Activated naive CD4-positive, alpha-beta T cell treated with anti-CD3 and anti-CD28 coated beads, Interleukin-2, amount 50 U/mL, for 24 hours (primary cell): Measurements from ENCODE around the gene ZBTB39.
"Not testable (repeated sequence)": the region's sequence is repeated elsewhere in the genome, so short reads cannot be mapped to it uniquely, and the experiment has no call there.

Experiments used
- H3K27ac Mint-ChIP-seq: one replicate; pipeline ENCODE4 v1.8.0; 2021; ENCODE audit warnings: mild to moderate bottlenecking, mixed read lengths
- H3K27me3 Mint-ChIP-seq: one replicate; pipeline ENCODE4 v1.8.0; 2021; ENCODE audit warnings: mixed read lengths
- H3K36me3 Mint-ChIP-seq: one replicate; pipeline ENCODE4 v1.8.0; 2021; ENCODE audit warnings: mixed read lengths
- H3K4me1 Mint-ChIP-seq: one replicate; pipeline ENCODE4 v1.8.0; 2021; ENCODE audit warnings: mixed read lengths
- H3K4me3 Mint-ChIP-seq: one replicate; pipeline ENCODE4 v1.8.0; 2021; ENCODE audit warnings: mild to moderate bottlenecking, mixed read lengths
- H3K9me3 Mint-ChIP-seq: one replicate; pipeline ENCODE4 v1.8.0; 2021; ENCODE audit warnings: mixed read lengths

ZBTB39 gene, protein sequence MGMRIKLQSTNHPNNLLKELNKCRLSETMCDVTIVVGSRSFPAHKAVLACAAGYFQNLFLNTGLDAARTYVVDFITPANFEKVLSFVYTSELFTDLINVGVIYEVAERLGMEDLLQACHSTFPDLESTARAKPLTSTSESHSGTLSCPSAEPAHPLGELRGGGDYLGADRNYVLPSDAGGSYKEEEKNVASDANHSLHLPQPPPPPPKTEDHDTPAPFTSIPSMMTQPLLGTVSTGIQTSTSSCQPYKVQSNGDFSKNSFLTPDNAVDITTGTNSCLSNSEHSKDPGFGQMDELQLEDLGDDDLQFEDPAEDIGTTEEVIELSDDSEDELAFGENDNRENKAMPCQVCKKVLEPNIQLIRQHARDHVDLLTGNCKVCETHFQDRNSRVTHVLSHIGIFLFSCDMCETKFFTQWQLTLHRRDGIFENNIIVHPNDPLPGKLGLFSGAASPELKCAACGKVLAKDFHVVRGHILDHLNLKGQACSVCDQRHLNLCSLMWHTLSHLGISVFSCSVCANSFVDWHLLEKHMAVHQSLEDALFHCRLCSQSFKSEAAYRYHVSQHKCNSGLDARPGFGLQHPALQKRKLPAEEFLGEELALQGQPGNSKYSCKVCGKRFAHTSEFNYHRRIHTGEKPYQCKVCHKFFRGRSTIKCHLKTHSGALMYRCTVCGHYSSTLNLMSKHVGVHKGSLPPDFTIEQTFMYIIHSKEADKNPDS

DNA sequence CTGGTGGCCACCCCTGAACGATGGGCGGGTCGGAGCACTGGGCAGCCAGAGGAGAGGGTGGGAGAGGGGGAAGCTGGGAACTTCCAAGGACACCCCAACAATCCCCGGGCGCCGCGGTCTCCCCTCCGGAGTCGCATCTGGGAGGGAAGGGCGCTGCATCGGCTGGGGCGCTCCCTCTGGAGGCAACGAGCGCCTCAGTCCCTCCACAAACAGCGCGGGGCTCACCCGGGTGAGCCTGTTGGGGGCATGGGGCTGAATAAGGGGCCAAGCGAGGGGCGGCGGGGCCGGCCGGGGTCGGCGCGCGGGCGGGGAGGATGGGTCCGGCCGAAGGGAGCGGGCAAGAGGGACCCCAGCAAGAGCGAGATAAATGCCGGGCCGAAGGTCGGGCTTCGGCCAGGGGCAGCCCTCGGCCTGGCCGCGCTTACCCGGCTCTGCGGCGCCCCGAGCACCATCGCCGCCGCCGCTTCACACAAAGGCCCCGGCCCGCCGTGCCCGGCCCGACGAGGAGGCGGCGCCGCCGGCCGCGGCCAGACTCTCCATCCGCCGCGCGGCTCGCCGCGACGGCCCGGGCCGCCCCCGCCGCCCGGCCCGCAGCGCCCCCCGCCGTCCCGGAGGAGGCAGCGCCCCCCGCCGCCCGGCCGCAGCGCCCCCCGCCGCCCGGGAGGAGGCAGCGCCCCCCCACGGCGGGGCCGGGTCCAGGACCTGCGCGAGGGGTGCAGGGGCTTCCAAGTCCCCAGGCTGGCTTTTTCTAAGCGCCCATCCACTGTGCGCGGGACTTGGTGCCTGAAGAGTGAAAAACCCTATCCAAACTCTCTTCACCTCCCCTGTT, at the start of gene ZBTB39:
TSS of gene ZBTB39 (minus strand) at position 567 of the 829 bp plus-strand sequence. CDS start 1,629 bp downstream, outside the sequence.
- peaks cover 76% of the 10 kb centered on the region for H3K4me1 Mint-ChIP-seq
- peaks cover 12% of the 10 kb centered on the region for H3K36me3 Mint-ChIP-seq

GRCh38 chr12:57055824-57056223, 49.5 kb upstream of the ZBTB39 start:
- H3K4me1 Mint-ChIP-seq = peaks cover 12% of the 10 kb centered on the region
- no peaks in the 10 kb centered on the region for H3K9me3 Mint-ChIP-seq
- no peaks in the 10 kb centered on the region for H3K27me3 Mint-ChIP-seq
- peaks cover 9% of the 10 kb centered on the region for H3K36me3 Mint-ChIP-seq
- no peak overlapping the region for H3K4me3 Mint-ChIP-seq
- H3K27ac Mint-ChIP-seq = peak overlapping the region; percentile 35

More for the DNA sequence above, at the start of gene ZBTB39:
- Mint-ChIP-seq H3K27me3 (no peaks in the 10 kb centered on the region), H3K27ac (peak within 1 kb of the TSS; percentile 99), H3K9me3 (no peaks in the 10 kb centered on the region), H3K4me3 (peak within 1 kb of the TSS; percentile 95)

DNA sequence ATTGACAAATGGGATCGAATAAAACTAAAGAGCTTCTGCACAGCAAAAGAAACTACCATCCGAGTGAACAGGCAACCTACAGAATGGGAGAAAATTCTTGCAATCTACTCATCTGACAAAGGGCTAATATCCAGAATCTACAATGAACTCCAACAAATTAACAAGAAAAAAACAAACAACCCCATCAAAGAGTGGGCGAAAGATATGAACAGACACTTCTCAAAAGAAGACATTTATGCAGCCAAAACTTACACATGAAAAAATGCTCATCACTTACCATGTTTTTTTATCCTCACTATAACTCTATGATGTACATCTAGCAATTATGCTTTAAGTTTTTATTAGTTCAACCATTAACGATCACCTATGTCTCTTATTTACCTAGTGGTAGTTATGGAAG, 47.6 kb upstream of the ZBTB39 start:
- not testable (repeated sequence) for H3K36me3 Mint-ChIP-seq

DNA sequence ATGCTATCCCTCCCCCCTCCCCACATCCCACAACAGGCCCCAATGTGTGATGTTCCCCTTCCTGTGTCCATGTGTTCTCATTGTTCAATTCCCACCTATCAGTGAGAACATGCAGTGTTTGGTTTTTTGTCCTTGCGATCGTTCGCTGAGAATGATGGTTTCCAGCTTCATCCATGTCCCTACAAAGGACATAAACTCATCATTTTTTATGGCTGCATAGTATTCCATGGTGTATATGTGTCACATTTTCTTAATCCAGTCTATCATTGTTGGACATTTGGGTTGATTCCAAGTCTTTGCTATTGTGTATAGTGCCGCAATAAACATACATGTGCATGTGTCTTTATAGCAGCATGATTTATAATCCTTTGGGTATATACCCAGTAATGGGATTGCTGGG, 46.8 kb upstream of the ZBTB39 start:
- not testable (repeated sequence) for H3K4me3 Mint-ChIP-seq, H3K36me3 Mint-ChIP-seq, H3K4me1 Mint-ChIP-seq, H3K9me3 Mint-ChIP-seq, H3K27me3 Mint-ChIP-seq
- peak overlapping the region; percentile 41 for H3K27ac Mint-ChIP-seq

More for the DNA sequence above, 47.6 kb upstream of the ZBTB39 start:
- not testable (repeated sequence) for H3K4me3 Mint-ChIP-seq, H3K27ac Mint-ChIP-seq, H3K27me3 Mint-ChIP-seq, H3K4me1 Mint-ChIP-seq, H3K9me3 Mint-ChIP-seq

- peaks cover 26% of the 10 kb centered on the region for H3K4me1 Mint-ChIP-seq
- no peak overlapping the region for H3K4me3 Mint-ChIP-seq
- H3K27ac Mint-ChIP-seq = no peak overlapping the region
- H3K9me3 Mint-ChIP-seq = no peaks in the 10 kb centered on the region
- no peaks in the 10 kb centered on the region for H3K36me3 Mint-ChIP-seq
- no peaks in the 10 kb centered on the region for H3K27me3 Mint-ChIP-seq
These were observed 44.7 kb upstream of the ZBTB39 start for GRCh38 chr12:57051011-57051410.

DNA sequence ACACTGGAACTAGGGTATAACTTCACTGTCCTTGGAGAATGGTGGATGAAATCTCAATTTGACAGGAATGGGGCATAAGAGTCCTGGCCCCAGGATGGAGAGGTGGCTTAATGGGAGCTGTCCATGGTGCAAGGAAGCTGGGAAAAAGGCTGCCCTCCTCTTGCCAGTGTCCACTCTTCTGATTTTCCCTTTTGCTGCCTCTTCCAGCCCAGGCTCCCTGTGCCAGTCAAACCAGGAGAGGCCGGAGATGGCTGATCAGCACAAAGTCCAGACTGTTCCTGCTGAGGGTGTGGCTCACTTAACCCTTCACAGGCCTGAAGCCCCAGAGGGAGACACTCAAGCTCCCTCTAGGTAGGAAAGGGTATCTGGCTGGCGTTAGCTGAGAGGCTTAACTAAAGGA, 43.5 kb upstream of the ZBTB39 start, which contains the start of gene MYO1A:
TSS of gene MYO1A (minus strand) at position 240 of the 400 bp plus-strand sequence. CDS start 1,806 bp downstream, outside the sequence.
- no peaks in the 10 kb centered on the region for H3K9me3 Mint-ChIP-seq
- H3K4me3 Mint-ChIP-seq = no peak within 1 kb of the TSS
- peaks cover 28% of the 10 kb centered on the region for H3K4me1 Mint-ChIP-seq
- H3K27ac Mint-ChIP-seq = no peak within 1 kb of the TSS
- no peaks in the 10 kb centered on the region for H3K36me3 Mint-ChIP-seq
- H3K27me3 Mint-ChIP-seq = no peaks in the 10 kb centered on the region

DNA sequence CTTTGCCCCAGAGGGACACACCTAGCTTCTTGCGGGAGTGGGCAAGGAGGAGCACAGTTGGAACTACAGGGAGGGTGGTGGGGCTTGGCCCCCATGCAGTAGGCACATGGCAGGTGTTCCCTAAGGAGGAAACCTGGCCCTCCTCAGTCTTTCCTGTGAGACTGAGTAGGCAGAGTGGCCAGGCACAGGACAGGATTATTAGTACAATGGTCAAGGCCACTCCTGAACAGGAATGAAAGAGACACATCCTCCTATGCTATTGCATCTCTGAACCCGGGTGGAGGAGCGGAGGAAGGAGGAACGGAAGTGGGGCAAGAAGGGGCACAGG, 42.7 kb upstream of the ZBTB39 start:
- H3K4me1 Mint-ChIP-seq = peaks cover 28% of the 10 kb centered on the region
- H3K36me3 Mint-ChIP-seq = no peaks in the 10 kb centered on the region
- H3K9me3 Mint-ChIP-seq = no peaks in the 10 kb centered on the region
- no peak overlapping the region for H3K4me3 Mint-ChIP-seq
- no peak overlapping the region for H3K27ac Mint-ChIP-seq
- no peaks in the 10 kb centered on the region for H3K27me3 Mint-ChIP-seq

DNA sequence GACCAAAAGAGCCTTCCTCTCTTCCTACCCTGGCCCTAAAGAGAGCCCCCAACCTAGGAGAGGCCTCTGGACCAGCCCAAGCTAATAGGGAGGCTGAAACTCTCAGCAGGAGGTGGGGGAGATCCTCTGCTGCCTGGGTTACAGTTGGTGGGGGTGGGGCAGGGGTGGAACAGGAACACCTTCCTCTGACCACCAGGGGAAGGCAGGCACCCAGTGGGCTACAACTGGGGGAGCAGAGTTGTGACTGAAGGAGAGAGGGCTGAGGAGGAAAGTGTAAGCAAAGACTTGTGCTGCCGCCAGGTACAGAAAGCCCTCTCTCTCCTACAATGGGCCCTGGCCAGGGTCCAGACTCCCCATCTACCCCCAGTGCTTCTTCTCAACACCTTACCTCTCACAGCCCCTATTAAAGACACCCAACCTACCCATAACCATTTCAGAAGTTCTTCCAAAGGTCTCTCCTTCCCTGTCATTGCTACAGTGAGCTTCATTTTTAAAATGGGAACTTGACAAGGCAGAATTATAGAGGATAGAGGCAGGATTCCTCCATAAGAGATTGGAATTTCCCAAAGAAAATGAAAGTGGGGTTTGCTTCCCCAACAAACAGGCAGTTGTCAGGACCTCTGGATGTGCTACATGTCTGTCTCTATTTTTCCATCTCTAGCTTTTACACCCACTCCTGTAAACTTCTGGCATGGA, 42.2 kb upstream of the ZBTB39 start:
- H3K27ac Mint-ChIP-seq = no peak overlapping the region
- no peaks in the 10 kb centered on the region for H3K9me3 Mint-ChIP-seq
- no peaks in the 10 kb centered on the region for H3K36me3 Mint-ChIP-seq

DNA sequence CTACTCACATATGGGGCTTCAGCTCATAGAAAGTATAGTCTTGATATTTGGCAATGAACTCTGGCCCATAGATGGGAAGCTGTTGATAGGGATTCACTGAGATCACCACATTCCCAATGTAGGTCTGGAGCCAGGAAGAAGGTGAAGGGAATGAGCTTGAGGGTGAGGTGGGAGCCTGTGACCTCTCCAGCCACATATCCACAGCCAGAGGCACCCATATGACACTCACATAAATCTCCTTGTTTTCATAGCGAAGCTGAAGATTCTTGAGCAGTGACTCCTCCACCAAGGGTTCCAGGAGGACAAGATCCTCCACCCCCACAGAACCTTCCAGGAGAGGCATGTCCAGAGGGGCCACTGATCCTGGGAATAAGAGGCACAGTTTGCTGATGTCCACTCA, 41.6 kb upstream of the ZBTB39 start:
- Mint-ChIP-seq H3K27me3 (no peaks in the 10 kb centered on the region), H3K4me1 (peaks cover 28% of the 10 kb centered on the region), H3K4me3 (no peak overlapping the region), H3K27ac (no peak overlapping the region), H3K36me3 (no peaks in the 10 kb centered on the region), H3K9me3 (no peaks in the 10 kb centered on the region)

More for the DNA sequence above, 42.2 kb upstream of the ZBTB39 start:
- peaks cover 28% of the 10 kb centered on the region for H3K4me1 Mint-ChIP-seq
- H3K27me3 Mint-ChIP-seq = no peaks in the 10 kb centered on the region
- H3K4me3 Mint-ChIP-seq = no peak overlapping the region

DNA sequence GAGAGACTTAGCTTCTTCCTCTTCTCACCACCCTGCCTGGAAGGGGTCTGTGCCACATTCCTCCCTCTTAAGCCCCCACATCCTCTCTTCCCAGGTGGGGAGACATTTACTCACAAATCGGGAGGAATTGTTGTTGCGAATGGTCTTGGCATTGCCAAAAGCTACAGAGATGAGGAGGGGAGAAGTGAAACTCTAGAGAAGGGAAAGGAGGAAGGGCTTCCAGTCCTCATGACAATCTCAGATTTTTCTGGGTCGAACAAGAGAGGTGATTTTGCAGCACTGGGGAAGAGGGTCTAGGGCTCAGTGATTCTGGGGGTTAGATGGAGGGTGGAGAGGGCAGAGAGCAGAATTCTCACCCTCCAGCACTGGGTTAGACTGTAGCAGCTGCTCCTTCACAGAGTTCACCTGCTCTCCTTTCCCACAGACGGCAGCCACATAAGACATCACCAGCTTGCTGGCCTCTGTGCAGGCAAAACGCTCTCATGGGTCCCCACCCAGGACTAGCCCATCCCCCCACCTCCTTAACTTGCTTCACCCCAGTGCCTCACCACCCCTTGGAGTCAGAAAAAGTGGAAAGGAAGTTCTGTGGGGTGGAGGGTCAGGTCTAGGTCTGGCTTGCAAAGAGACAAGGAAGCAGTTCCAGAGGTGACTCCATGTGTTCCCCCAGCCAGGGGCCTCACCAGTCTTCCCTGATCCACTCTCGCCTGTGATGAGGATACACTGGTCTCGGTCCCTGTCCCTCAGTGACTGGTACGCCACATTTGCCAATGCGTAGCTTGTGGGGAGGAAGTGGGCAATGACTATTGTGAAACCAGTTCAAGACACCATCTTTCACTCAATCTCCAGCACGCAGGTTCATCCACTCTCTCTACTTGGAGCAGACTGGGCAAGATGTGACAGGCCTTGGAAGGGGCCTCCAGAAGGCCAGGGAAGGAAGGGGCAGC, 40.9 kb upstream of the ZBTB39 start:
- Mint-ChIP-seq H3K36me3 (no peaks in the 10 kb centered on the region), H3K27ac (peak overlapping the region; percentile 36), H3K4me1 (peaks cover 28% of the 10 kb centered on the region), H3K27me3 (no peaks in the 10 kb centered on the region), H3K4me3 (no peak overlapping the region), H3K9me3 (no peaks in the 10 kb centered on the region)

DNA sequence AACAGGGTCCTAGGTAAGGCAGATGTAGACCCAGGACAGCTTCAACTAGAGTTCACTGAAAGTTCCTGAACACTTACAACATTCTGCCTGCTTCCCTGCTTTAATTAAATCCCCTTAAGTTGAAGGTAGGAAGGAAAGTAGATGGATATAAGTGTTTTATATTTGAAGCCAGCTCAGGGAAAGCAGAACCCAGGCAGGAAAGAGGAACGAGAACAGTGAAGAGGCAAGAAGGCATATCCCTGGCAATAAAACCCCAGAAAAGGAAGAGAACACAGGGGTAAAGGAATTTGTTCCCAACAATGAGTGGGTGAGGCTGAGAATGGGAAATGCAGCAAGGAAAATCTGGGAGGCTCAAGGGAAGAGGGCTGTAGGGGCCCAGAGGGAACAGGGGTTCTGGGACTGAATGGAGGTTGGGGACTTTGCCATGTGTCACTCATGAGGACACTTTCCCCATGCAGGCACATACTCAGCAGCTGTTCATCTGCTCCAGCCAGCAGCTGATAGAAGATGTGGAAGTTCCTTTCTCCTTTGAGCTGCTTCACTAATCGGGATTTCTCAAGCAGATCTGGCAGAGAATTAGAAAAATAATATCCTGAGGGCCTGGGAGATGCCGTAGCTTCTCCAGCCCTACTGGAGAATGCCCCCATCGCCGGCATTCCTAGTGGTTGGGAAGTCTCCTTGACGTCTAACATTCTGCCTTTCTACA, 39.9 kb upstream of the ZBTB39 start:
- H3K27me3 Mint-ChIP-seq = no peaks in the 10 kb centered on the region
- no peaks in the 10 kb centered on the region for H3K9me3 Mint-ChIP-seq
- H3K27ac Mint-ChIP-seq = no peak overlapping the region
- H3K4me3 Mint-ChIP-seq = no peak overlapping the region
- H3K4me1 Mint-ChIP-seq = peaks cover 28% of the 10 kb centered on the region
- H3K36me3 Mint-ChIP-seq = no peaks in the 10 kb centered on the region

- H3K27ac Mint-ChIP-seq = no peak overlapping the region
- H3K27me3 Mint-ChIP-seq = no peaks in the 10 kb centered on the region
- no peak overlapping the region for H3K4me3 Mint-ChIP-seq
- no peaks in the 10 kb centered on the region for H3K36me3 Mint-ChIP-seq
- H3K9me3 Mint-ChIP-seq = no peaks in the 10 kb centered on the region
- peaks cover 28% of the 10 kb centered on the region for H3K4me1 Mint-ChIP-seq
These were observed 38.5 kb upstream of the ZBTB39 start for GRCh38 chr12:57044889-57045288.

- H3K27ac Mint-ChIP-seq = no peak overlapping the region
- H3K9me3 Mint-ChIP-seq = no peaks in the 10 kb centered on the region
- no peaks in the 10 kb centered on the region for H3K36me3 Mint-ChIP-seq
- no peaks in the 10 kb centered on the region for H3K27me3 Mint-ChIP-seq
- H3K4me3 Mint-ChIP-seq = no peak overlapping the region
- peaks cover 31% of the 10 kb centered on the region for H3K4me1 Mint-ChIP-seq
These were observed 38.1 kb upstream of the ZBTB39 start for GRCh38 chr12:57044468-57044867.

- Mint-ChIP-seq H3K4me3 (no peak overlapping the region), H3K36me3 (no peaks in the 10 kb centered on the region), H3K27me3 (no peaks in the 10 kb centered on the region), H3K27ac (no peak overlapping the region), H3K9me3 (no peaks in the 10 kb centered on the region), H3K4me1 (peaks cover 31% of the 10 kb centered on the region)
These were observed 36.3 kb upstream of the ZBTB39 start for GRCh38 chr12:57042695-57043094.
